Lower lobe of right lung (tissue), 2 donors: ENCODE data around the gene C10orf120. TPM values are rescaled to one million over a fixed set of nuclear protein-coding genes. Genes with fewer than 3 reads are reported as not detected.

ENCODE experiments used
- ATAC-seq, 2 donors: fragments of 200-7000 bp; cut with Tn5 transposase; one replicate each; pipeline ENCODE4 v1.9.1; 2020 to 2022; ENCODE audit warnings: mild to moderate bottlenecking in 2 of 2, moderate library complexity in 2 of 2
- DNase-seq: peaks from one replicate; pipeline ENCODE4 v3.0.0-alpha.2; 2020
- H3K27ac ChIP-seq: fragments of 200-600 bp; one replicate; pipeline ENCODE4 v1.8.0; 2022
- H3K27me3 ChIP-seq: fragments of 200-600 bp; one replicate; pipeline ENCODE4 v1.8.0; 2022; ENCODE audit warnings: low read depth
- H3K36me3 ChIP-seq: fragments of 200-600 bp; one replicate; pipeline ENCODE4 v1.8.0; 2022; ENCODE audit warnings: mild to moderate bottlenecking
- H3K4me1 ChIP-seq: fragments of 200-600 bp; one replicate; pipeline ENCODE4 v1.8.0; 2022
- H3K4me3 ChIP-seq: fragments of 200-600 bp; one replicate; pipeline ENCODE4 v1.8.0; 2022; ENCODE audit warnings: mild to moderate bottlenecking
- H3K9me3 ChIP-seq: fragments of 200-600 bp; one replicate; pipeline ENCODE4 v1.8.0; 2022
- intact Hi-C: fragments of 100-400 bp; cut with DNase I; formaldehyde crosslinking; loops from one replicate; pipeline ENCODE4 v1.11.0; 2022
- total RNA-seq: library from RNA; stranded (reverse); fragmentation: NEBNext Ultra II Directional; extraction: Animal tissue kit (Norgen Biotek cat#: 25700); gene quantifications from one replicate; pipeline ENCODE4 v1.2.1, GENCODE V29; 2021
- TF ChIP-seq, protein P1 (sequence below): fragments of 200-600 bp; IDR thresholded peaks from one replicate; pipeline ENCODE4 v1.8.0; 2022; ENCODE audit warnings: antibody characterized with exemption, mild to moderate bottlenecking
- donor health status: DM: no; HTN: yes; CAD: no; lungs with severe emphysema.

Gene C10orf120
- total RNA-seq, 1 donor from 2014 or later = not detected

DNA sequence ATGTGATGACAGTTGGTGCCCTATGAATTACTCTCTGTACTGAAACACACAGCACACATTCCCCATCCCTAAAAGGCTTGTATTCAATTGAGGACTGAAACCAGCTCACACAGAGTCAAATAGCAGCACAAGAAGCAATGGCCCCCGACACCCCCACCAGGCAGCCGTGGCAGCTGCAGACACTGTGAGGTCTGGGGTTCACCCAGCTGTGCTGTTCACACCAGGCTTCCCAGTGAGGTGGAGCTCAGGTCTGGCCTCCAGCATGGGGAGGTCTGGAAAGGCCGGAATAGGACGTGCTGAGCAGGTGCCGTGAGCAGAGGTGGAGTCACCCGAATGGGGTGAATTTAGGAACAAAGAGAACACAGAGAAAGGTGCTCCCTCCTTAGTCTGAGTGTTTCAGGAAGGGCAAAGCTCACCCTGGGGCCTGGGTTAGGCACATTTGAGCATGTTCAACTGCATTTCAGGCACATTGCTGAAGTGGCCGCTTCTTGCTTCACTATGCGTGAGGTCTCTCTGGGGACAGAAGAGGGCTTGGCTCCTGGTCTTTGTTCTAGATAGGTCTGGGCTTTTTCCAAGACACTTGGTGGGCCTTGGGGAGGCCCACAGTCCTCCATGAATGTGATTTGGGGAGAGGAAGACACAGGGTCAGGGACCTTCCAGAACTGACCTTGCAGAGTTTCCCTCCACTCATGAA lies 41.1 kb downstream of the C10orf120 start:
- no peak overlapping the region for H3K27ac ChIP-seq
- no peak overlapping the region for H3K4me3 ChIP-seq
- peaks cover 4% of the 10 kb centered on the region for H3K4me1 ChIP-seq
- no peak for ATAC-seq
- intact Hi-C loops = no loop called here
- no peaks in the 10 kb centered on the region for H3K27me3 ChIP-seq
- H3K36me3 ChIP-seq = no peaks in the 10 kb centered on the region
- H3K9me3 ChIP-seq = no peaks in the 10 kb centered on the region
- TF ChIP-seq, protein P1, sequence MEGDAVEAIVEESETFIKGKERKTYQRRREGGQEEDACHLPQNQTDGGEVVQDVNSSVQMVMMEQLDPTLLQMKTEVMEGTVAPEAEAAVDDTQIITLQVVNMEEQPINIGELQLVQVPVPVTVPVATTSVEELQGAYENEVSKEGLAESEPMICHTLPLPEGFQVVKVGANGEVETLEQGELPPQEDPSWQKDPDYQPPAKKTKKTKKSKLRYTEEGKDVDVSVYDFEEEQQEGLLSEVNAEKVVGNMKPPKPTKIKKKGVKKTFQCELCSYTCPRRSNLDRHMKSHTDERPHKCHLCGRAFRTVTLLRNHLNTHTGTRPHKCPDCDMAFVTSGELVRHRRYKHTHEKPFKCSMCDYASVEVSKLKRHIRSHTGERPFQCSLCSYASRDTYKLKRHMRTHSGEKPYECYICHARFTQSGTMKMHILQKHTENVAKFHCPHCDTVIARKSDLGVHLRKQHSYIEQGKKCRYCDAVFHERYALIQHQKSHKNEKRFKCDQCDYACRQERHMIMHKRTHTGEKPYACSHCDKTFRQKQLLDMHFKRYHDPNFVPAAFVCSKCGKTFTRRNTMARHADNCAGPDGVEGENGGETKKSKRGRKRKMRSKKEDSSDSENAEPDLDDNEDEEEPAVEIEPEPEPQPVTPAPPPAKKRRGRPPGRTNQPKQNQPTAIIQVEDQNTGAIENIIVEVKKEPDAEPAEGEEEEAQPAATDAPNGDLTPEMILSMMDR = no peak
- DNase-seq = no peak

DNA sequence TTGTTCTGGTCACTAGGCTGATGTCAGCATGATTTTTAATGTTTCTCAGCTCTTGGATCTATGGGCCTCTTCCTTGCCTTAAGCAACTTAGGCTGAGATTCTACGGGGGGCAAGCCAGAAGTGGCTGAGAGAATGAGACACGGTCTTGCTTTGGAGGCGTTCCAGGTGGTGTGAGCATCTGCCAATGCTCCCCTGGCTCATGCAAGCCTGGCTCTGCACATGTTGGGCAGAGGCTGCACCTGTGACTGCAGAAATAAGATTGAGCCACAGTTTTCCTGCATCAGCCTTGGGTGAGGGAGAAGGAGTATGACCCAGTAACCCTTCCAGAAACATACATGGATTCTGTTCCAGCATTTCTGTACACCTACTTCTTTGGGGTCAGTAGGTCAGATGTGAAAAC lies 41.9 kb downstream of the C10orf120 start:
- DNase-seq (no peak), ATAC-seq (no peak)
- H3K27me3 ChIP-seq = no peaks in the 10 kb centered on the region
- TF ChIP-seq, protein P1 = no peak
- no peaks in the 10 kb centered on the region for H3K36me3 ChIP-seq
- intact Hi-C loops = no loop called here
- H3K4me1 ChIP-seq = peaks cover 4% of the 10 kb centered on the region
- H3K4me3 ChIP-seq = no peak overlapping the region
- H3K27ac ChIP-seq = peak overlapping the region; percentile 50
- no peaks in the 10 kb centered on the region for H3K9me3 ChIP-seq

DNA sequence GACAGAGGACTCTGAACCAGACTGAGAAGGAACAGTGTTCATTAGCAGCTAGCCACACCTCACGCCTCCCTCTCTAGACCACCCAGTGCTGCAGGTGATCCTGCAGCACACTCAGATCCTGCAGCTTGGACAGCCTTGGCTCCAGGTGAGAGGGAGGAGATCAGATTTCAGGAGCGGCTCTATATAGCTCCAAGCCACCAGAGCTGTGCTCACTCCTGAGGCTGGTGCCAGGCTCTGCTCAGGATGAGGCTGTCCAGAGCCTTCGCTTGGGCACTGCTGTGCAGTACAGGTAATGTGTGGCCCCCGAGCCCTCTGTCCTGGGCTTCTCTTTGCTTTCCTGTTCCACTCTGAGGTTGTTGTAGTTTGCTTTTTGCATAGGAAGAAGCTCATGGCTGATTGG lies 42.4 kb downstream of the C10orf120 start:
- TF ChIP-seq, protein P1 = no peak
- peak overlapping the region; percentile 50 for H3K27ac ChIP-seq

DNA sequence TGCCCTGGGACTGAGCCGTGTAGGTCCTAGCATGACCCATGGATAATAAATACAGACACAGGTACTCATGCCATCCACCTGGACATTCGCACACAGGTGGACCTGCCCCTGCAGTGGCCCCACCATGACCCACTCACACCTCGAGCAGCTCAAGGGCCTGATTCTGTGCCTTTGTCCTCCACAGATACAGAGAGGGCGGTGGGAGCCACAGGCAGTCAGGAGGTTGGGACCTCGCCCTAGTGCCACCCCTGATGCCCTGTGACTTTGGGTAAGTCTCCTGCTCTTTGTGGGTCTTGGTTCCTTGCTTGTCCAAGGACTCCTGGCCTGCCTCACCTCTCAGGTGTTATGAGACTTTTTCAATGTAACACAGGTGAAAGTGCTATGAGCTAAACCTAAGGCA lies 42.9 kb downstream of the C10orf120 start:
- no peaks in the 10 kb centered on the region for H3K36me3 ChIP-seq
- H3K4me1 ChIP-seq = peaks cover 4% of the 10 kb centered on the region
- H3K9me3 ChIP-seq = no peaks in the 10 kb centered on the region
- TF ChIP-seq, protein P1 = no peak
- peak overlapping the region; percentile 50 for H3K27ac ChIP-seq
- H3K27me3 ChIP-seq = no peaks in the 10 kb centered on the region
- H3K4me3 ChIP-seq = no peak overlapping the region
- no peak for ATAC-seq
- intact Hi-C loops = no loop called here
- DNase-seq = no peak

More for the DNA sequence above, 42.4 kb downstream of the C10orf120 start:
- DNase-seq (no peak), ATAC-seq (peak in 1 of 2 donors; percentile 32)
- no peak overlapping the region for H3K4me3 ChIP-seq
- H3K9me3 ChIP-seq = no peaks in the 10 kb centered on the region
- no peaks in the 10 kb centered on the region for H3K36me3 ChIP-seq
- H3K27me3 ChIP-seq = no peaks in the 10 kb centered on the region
- intact Hi-C loops = no loop called here
- peaks cover 4% of the 10 kb centered on the region for H3K4me1 ChIP-seq

DNA sequence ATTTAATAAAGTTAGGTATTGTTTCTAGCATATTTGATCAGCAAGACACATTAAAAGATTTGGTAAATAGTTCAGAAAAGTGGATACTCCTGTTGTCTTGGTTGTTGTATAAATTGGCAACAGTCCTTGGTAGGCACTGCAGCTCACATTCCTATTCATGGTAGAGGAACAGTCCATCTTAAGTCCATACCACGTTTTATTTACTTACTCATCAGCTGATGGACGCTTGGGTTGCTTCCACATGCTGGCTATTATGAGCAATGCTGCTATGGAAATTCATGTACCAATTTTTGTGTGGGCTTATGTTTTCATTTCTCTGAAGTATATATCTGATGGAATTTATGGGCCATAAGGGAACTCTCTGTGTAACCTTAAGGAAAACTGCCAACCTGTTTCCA lies 43.3 kb downstream of the C10orf120 start:
- no peaks in the 10 kb centered on the region for H3K36me3 ChIP-seq
- peaks cover 4% of the 10 kb centered on the region for H3K4me1 ChIP-seq
- peak overlapping the region; percentile 50 for H3K27ac ChIP-seq
- intact Hi-C loops = no loop called here
- H3K9me3 ChIP-seq = no peaks in the 10 kb centered on the region
- TF ChIP-seq, protein P1 = no peak
- no peak overlapping the region for H3K4me3 ChIP-seq
- DNase-seq = no peak
- peak; percentile 54 to 64 for ATAC-seq
- H3K27me3 ChIP-seq = no peaks in the 10 kb centered on the region
